ENCODE data around the gene CASZ1. TPM values are rescaled to one million over a fixed set of nuclear protein-coding genes. Genes with fewer than 3 reads are reported as not detected.

Gene CASZ1
- total and polyA plus RNA-seq, 2 experiments from 2014 or later, result 6.2 to 6.7 TPM

- Histone ChIP-seq H3K4me3 (no peak overlapping the region), H3K27ac (ENCODE audit: low read depth) (no peak overlapping the region)
- peaks cover 14% of the 10 kb centered on the region for H3K4me1 Mint-ChIP-seq
Measured at GRCh38 chr1:10662090-10662688, 134.3 kb downstream of the CASZ1 start.

More at GRCh38 chr1:10662090-10662688, 134.3 kb downstream of the CASZ1 start:
- Histone ChIP-seq H3K36me3 (ENCODE audit: insufficient read depth) (no peaks in the 10 kb centered on the region), H3F3A (replicated peaks; ENCODE audit: low read depth) (peaks cover 7% of the 10 kb centered on the region), H3K79me2 (replicated peaks; ENCODE audit: insufficient read depth) (no peaks in the 10 kb centered on the region), H4K20me1 (replicated peaks; ENCODE audit: insufficient read depth) (no peaks in the 10 kb centered on the region), H3K9me2 (ENCODE audit: insufficient read depth) (no peaks in the 10 kb centered on the region), H3K27me3 (ENCODE audit: insufficient read depth) (no peaks in the 10 kb centered on the region), H3K4me1 (ENCODE audit: insufficient read depth) (no peaks in the 10 kb centered on the region), H3K4me2 (no peak overlapping the region), H2AFZ (no peak overlapping the region)
- DNase-seq (ENCODE audit: low spot score) (no peak), ATAC-seq (no peak)
- TF ChIP-seq, protein P1, sequence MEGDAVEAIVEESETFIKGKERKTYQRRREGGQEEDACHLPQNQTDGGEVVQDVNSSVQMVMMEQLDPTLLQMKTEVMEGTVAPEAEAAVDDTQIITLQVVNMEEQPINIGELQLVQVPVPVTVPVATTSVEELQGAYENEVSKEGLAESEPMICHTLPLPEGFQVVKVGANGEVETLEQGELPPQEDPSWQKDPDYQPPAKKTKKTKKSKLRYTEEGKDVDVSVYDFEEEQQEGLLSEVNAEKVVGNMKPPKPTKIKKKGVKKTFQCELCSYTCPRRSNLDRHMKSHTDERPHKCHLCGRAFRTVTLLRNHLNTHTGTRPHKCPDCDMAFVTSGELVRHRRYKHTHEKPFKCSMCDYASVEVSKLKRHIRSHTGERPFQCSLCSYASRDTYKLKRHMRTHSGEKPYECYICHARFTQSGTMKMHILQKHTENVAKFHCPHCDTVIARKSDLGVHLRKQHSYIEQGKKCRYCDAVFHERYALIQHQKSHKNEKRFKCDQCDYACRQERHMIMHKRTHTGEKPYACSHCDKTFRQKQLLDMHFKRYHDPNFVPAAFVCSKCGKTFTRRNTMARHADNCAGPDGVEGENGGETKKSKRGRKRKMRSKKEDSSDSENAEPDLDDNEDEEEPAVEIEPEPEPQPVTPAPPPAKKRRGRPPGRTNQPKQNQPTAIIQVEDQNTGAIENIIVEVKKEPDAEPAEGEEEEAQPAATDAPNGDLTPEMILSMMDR (conservative IDR thresholded peaks at IDR 0.05; ENCODE audit: low read depth in 2 of 2), result no peak
- TF ChIP-seq ZNF114 (CRISPR knock-in tag; IDR thresholded peaks at IDR 0.05), result no peak
- no peak for TF ChIP-seq EZH2 (IDR thresholded peaks at IDR 0.05; ENCODE audit: low read depth, unreplicated experiment)
- no peak for TF ChIP-seq CREB1 (CRISPR knock-in tag; IDR thresholded peaks at IDR 0.05; ENCODE audit: low read depth)
- TF ChIP-seq, protein P2, sequence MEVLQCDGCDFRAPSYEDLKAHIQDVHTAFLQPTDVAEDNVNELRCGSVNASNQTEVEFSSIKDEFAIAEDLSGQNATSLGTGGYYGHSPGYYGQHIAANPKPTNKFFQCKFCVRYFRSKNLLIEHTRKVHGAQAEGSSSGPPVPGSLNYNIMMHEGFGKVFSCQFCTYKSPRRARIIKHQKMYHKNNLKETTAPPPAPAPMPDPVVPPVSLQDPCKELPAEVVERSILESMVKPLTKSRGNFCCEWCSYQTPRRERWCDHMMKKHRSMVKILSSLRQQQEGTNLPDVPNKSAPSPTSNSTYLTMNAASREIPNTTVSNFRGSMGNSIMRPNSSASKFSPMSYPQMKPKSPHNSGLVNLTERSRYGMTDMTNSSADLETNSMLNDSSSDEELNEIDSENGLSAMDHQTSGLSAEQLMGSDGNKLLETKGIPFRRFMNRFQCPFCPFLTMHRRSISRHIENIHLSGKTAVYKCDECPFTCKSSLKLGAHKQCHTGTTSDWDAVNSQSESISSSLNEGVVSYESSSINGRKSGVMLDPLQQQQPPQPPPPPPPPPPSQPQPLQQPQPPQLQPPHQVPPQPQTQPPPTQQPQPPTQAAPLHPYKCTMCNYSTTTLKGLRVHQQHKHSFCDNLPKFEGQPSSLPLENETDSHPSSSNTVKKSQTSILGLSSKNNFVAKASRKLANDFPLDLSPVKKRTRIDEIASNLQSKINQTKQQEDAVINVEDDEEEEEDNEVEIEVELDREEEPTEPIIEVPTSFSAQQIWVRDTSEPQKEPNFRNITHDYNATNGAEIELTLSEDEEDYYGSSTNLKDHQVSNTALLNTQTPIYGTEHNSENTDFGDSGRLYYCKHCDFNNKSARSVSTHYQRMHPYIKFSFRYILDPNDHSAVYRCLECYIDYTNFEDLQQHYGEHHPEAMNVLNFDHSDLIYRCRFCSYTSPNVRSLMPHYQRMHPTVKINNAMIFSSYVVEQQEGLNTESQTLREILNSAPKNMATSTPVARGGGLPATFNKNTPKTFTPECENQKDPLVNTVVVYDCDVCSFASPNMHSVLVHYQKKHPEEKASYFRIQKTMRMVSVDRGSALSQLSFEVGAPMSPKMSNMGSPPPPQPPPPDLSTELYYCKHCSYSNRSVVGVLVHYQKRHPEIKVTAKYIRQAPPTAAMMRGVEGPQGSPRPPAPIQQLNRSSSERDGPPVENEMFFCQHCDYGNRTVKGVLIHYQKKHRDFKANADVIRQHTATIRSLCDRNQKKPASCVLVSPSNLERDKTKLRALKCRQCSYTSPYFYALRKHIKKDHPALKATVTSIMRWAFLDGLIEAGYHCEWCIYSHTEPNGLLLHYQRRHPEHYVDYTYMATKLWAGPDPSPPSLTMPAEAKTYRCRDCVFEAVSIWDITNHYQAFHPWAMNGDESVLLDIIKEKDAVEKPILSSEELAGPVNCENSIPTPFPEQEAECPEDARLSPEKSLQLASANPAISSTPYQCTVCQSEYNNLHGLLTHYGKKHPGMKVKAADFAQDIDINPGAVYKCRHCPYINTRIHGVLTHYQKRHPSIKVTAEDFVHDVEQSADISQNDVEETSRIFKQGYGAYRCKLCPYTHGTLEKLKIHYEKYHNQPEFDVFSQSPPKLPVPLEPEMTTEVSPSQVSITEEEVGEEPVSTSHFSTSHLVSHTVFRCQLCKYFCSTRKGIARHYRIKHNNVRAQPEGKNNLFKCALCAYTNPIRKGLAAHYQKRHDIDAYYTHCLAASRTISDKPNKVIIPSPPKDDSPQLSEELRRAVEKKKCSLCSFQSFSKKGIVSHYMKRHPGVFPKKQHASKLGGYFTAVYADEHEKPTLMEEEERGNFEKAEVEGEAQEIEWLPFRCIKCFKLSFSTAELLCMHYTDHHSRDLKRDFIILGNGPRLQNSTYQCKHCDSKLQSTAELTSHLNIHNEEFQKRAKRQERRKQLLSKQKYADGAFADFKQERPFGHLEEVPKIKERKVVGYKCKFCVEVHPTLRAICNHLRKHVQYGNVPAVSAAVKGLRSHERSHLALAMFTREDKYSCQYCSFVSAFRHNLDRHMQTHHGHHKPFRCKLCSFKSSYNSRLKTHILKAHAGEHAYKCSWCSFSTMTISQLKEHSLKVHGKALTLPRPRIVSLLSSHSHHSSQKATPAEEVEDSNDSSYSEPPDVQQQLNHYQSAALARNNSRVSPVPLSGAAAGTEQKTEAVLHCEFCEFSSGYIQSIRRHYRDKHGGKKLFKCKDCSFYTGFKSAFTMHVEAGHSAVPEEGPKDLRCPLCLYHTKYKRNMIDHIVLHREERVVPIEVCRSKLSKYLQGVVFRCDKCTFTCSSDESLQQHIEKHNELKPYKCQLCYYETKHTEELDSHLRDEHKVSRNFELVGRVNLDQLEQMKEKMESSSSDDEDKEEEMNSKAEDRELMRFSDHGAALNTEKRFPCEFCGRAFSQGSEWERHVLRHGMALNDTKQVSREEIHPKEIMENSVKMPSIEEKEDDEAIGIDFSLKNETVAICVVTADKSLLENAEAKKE (CRISPR knock-in tag; IDR thresholded peaks at IDR 0.05), result no peak
- Mint-ChIP-seq H3K9me3 (no peaks in the 10 kb centered on the region), H3K27me3 (ENCODE audit: insufficient read depth, low read depth, poor library complexity) (peaks cover 6% of the 10 kb centered on the region), H3K36me3 (ENCODE audit: low read depth) (no peaks in the 10 kb centered on the region), H3K27ac (no peak overlapping the region), H3K4me3 (no peak overlapping the region)
